ENCODE results near the gene PROZ.

DNA sequence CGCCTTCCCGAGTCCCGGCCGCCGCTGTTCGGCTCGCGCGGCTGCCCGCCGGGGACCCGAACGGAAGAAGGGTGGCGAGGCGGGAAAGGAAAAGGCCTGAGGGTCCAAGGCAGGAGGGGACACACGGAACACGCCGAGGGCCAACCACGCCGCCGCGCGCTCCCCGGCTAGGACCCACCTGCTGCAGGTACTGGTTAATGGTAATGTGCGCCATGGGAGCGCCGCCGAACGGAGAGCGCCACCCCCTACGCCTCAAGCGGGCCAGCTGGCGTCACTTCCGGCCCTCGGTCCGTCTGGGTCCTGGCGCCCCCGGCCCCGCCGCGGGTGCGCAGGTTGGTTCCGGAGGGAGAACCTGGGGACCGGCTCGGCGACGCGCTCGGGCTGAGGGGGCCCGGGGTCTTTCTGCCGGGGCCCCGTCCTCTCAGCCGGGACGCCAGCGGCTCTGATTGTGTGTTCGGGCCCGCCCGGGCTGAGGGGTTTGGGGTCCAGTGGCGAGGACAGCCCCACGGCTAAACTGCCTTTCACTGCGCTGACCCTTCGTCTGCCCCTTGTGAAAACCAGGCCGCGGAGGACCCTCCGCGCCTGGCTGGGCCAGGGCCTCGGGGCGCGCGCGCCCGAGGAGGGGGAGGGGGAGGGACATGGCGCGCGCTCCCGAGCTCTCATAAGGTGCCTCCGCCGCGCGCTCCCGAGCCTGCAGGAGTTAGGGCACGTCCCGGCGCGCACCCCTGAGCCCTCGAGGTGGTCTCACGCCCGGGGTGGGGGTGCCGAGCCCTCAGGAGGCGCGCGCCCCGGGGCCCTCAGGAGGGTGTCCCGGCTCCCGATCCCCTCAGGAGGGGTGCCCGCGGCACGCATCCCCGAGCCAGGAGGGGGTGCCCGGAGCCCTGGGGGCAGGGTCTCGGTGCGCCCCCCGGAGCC, 50.2 kb downstream of the PROZ start, which contains the start of gene PCID2:
- no peak for TF ChIP-seq EZH2 (IDR thresholded peaks at IDR 0.05)
- TF ChIP-seq POLR2AphosphoS5 (IDR thresholded peaks at IDR 0.05; ENCODE audit: borderline replicate concordance, low read depth, low read length): peak; percentile 92
- peak; percentile 84 for TF ChIP-seq FOXP2 (optimal IDR thresholded peaks at IDR 0.05; ENCODE audit: control extremely low read depth, extremely low read length, insufficient read depth)
